Adipose tissue (tissue), 3 donors: ENCODE measurements around the gene SFI1. TPM values are rescaled to one million over a fixed set of nuclear protein-coding genes. Genes with fewer than 3 reads are reported as not detected.
A peak's percentile ranks its signal among the peaks of the same experiment; 100 is the strongest.

Experiments
- H3K27ac ChIP-seq: one replicate; pipeline ENCODE4 v1.5.1; 2013; ENCODE audit warnings: low read depth, low read length
- WGBS, 3 donors: extraction: QIAGEN DNeasy Blood & Tissue Kit; methylation state at CpG; one replicate each; pipeline ENCODE4 v1.1.7; 2013; 5-methylcytosine and 5-hydroxymethylcytosine counted together
- polyA plus RNA-seq, 3 donors: library from polyadenylated mRNA; stranded (reverse); fragments of 200-250 nt; gene quantifications; one replicate each; pipeline ENCODE4 v1.2.3, GENCODE V29; 2013
- donor health status: healthy with polysubstance abuse.
- donor health status: Bipolar disorder and iron deficiency.
- donor health status: healthy.

The SFI1 gene
- polyA plus RNA-seq, 3 donors, result 9.9 to 21.8 (median 12.9) TPM

- 82 to 90% (median 87%) methylated on average over 19 to 20 of the region's 20 CpGs for WGBS, 3 donors
Measured at GRCh38 chr22:31620756-31621480, 124.6 kb downstream of the SFI1 start.

GRCh38 chr22:31621507-31622124, 125.3 kb downstream of the SFI1 start:
- 81 to 88% (median 81%) methylated on average over 19 of the region's 19 CpGs for WGBS, 3 donors
- no peak overlapping the region for H3K27ac ChIP-seq

More at GRCh38 chr22:31620756-31621480, 124.6 kb downstream of the SFI1 start:
- no peak overlapping the region for H3K27ac ChIP-seq

DNA sequence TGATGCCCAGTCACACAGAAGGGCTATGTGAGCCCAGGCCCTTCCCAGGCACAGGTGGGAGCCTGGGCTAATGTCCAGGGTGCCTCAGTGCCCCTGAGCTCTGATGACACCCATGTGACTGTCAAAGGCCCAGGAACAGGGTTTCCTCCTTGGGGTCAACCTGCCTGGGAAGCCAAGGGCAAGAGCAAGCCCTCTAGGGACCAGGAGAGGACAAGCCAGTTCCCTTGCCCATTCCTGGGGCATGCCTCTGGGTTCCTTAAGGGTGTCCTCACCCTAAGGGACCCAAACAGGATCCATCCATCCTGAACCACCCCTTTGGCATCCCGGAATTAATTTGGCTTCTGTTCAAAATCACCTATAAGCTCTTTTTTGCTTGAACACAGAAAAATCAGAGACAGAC, 126.6 kb downstream of the SFI1 start:
- WGBS, 3 donors, result 85 to 92% (median 90%) methylated on average over 1 of the region's 1 CpG
- H3K27ac ChIP-seq, result no peak overlapping the region

- H3K27ac ChIP-seq, result no peak overlapping the region
- WGBS, 3 donors, result 91 to 95% (median 91%) methylated on average over 18 of the region's 18 CpGs
Measured at GRCh38 chr22:31623592-31624304, 127.4 kb downstream of the SFI1 start.

DNA sequence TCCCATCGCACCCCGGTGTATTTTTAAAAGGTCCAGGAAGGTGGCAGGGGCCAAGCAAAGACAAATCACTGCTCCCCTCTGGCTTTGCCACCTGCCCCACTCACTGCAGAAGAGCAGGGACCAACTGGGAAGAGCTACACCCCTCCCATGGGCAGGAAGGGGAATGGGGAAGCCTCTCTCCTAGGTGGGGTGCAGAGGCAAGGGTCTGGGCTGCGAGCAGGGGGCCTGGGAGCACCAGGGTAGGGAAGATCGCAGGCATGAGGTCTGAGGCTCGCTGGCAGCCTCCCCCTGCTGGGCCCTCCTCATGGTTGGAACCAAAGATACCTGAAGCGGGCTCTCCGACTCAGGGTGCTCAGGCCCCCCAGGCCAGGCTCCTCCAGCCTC, 128.9 kb downstream of the SFI1 start:
- WGBS, 3 donors, result 82 to 91% (median 91%) methylated on average over 7 of the region's 7 CpGs
- no peak overlapping the region for H3K27ac ChIP-seq

GRCh38 chr22:31625661-31626426, 129.5 kb downstream of the SFI1 start:
- no peak overlapping the region for H3K27ac ChIP-seq
- WGBS, 3 donors, result 55 to 65% (median 60%) methylated on average over 30 to 31 of the region's 31 CpGs

GRCh38 chr22:31626427-31627150, 130.3 kb downstream of the SFI1 start:
- 70 to 82% (median 74%) methylated on average over 15 of the region's 15 CpGs for WGBS, 3 donors
- H3K27ac ChIP-seq, result no peak overlapping the region

DNA sequence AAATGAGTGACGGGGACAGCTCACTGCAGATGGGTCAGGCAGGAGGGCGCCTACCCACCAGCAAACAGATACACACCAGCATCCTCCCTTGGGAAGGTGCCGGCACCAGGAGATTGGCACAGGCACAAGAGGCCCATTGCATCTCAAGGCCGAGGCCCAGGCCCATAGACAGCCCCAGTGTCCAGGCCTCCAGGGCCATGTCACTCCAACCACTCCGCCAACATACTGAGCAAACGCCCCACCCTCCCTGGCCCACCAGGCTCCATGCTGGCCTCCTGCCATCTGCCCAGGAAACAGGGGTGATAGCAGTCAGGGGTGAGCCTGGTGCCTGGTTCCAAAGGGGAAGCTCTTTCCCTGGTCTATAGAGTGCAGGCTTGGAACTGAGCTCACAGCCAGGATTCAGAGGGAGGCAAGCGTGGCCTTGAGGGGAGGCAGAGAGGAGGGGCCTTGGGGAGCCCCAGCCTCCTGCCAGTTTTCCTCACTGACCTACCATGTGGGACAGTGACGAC, 130.9 kb downstream of the SFI1 start:
- no peak overlapping the region for H3K27ac ChIP-seq
- 57 to 72% (median 64%) methylated on average over 8 of the region's 8 CpGs for WGBS, 3 donors

GRCh38 chr22:31628362-31628761, 132.0 kb downstream of the SFI1 start:
- 54 to 66% (median 62%) methylated on average over 1 of the region's 1 CpG for WGBS, 3 donors
- H3K27ac ChIP-seq, result no peak overlapping the region

- 82 to 91% (median 84%) methylated on average over 17 of the region's 17 CpGs for WGBS, 3 donors
- no peak overlapping the region for H3K27ac ChIP-seq
Measured at GRCh38 chr22:31628969-31629708, 132.8 kb downstream of the SFI1 start.

DNA sequence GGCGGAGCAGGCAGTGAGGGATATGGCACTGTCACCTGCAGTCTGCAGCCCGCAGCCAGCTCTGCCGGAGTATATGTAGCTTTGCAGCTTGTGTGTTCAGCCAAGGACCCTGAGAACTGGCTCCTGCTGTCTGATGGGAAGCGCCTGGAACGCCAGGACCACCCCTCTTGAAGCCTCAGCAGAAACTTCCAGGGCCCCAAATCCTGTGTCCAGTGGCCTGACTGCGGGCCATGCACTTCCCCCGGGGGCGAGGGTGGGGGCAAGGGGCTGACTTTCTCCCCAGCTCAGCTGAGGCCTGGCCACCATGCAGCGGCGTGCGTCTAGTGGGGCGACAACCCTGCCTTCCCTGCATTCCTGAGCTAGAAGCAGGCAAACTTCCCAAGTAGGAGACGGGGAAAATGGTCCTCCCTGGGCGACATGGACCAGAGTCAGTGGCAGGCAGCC, 133.4 kb downstream of the SFI1 start:
- peak overlapping the region; percentile 91 for H3K27ac ChIP-seq
- 29 to 34% (median 32%) methylated on average over 13 to 14 of the region's 14 CpGs for WGBS, 3 donors

DNA sequence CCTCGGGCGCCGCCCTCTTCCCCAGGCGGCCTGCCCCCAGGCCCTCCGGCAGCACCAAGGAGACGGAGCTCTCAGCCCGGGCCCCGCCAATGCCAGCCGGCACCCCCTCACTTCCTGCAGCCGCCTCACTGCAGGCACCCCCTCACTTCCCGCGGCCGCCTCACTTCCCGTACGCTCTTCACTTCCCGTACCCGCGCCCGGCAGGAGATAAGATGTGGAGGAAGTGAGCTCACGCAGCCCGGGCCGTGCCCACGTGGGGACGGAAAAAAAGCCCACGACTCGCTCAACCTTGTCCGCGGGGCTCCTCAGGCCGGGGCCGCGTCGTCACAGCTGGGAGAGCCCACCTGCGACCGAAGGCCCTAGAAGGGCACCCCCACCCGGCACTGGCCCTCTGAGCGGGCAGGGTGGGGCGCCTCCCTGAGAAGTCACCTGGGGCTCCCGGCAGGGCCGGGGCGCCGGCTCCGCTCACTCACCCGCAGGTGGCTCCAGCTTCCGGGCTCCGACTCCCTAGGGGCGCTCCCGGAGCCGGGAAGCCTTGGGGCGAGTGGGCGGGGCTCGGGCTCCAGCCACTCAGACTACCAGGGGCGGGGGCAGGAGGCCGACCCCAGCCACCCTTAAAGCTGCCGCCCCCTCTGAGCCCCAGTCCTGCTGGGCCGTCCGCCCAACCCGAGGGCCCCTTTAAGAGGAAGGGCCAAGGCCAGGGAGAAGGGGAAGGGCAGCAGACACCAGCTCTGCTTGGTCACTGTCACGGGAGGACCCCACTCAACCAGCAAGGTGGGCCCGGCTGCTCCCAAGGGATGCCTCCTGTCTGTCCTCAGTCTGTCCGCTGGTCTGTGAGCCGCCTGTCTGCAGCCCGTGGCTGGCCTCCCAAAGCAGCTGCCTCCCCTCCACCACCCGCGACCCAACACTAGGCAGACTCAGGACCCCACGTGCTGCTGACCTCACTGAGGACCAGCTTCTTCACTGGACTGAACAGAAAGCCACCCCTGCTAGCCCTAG, 134.3 kb downstream of the SFI1 start:
- H3K27ac ChIP-seq, result peak overlapping the region; percentile 91
- 0 to 3% (median 2%) methylated on average over 56 to 65 of the region's 65 CpGs for WGBS, 3 donors

- 79 to 84% (median 83%) methylated on average over 9 of the region's 9 CpGs for WGBS, 3 donors
Measured at GRCh38 chr22:31631436-31631835, 135.1 kb downstream of the SFI1 start.

DNA sequence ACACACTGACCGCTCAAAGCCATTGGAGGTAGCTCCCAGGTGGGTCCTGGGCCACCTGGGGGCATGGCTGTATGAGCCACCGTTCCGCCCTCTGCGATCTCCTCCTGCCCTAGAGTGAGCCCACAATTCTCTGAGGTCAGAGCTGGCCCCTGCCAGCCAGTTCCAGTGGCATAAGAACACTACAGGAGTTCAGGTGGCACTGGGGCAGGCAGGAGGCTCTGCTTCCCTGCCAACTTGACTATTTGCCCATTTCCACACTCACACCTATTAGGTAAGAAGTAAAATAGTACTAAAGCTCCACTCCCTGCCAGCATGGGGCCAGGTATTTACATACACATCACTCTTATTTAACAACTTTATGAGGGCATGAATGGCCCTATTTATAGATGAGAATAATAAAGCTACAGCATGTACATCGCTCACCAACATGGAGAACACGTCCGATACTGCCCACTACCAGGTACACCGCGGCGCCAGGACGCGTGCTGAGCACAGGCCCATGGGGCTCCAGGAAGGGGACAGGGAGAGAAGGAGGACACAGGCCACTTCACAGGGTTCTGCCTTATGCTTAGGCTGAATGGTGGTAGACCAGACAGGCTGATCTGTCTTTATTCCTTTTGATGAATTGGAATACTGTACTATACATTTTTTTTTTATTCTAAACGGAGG, 139.4 kb downstream of the SFI1 start:
- H3K27ac ChIP-seq, result no peak overlapping the region
- 87 to 91% (median 89%) methylated on average over 13 of the region's 13 CpGs for WGBS, 3 donors

More at GRCh38 chr22:31631436-31631835, 135.1 kb downstream of the SFI1 start:
- H3K27ac ChIP-seq, result peak overlapping the region; percentile 91

DNA sequence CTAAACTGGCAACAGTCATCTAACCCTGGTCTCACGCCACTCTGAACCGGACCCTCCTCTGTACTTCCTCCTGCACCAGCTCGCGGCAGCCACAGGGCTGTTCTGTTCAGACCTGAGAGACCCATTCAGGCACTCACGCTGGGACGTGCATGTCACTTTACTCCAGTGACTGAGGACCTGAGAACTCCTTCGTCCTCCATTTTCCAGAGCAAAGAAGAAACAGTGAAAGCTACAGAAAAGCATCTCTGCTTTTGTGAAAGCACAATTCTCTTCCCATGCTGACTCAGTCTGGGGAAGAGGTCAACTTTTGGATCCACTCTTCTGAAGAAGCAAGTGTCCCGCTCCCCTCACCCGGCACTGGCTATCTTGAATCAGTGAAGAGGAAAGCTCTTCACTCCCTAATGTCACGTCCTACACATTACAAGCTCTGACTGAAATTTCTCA, 141.1 kb downstream of the SFI1 start:
- H3K27ac ChIP-seq, result peak overlapping the region; percentile 98
- 38 to 78% (median 44%) methylated on average over 10 of the region's 10 CpGs for WGBS, 3 donors
